DND-41 (cell line): ENCODE data around the gene MYEOV.

Source experiments
- ATAC-seq: fragments of 200-7000 bp; cut with Tn5 transposase; 3 replicates; pipeline ENCODE4 v1.9.1; 2021; ENCODE audit warnings: low read depth; ENCODE audit not compliant: insufficient read depth
- DNase-seq: peaks from one replicate; pipeline ENCODE4 v3.0.0-alpha.2; 2020
- H2AFZ ChIP-seq: 2 replicates; pipeline ENCODE4 v1.6.0; 2012; ENCODE audit warnings: low read depth, low read length
- H3K27ac ChIP-seq: 2 replicates; pipeline ENCODE4 v1.5.1; 2012; ENCODE audit warnings: low read length, inconsistent platforms
- H3K27me3 ChIP-seq: fragments of 200-600 bp; sonication (generic); 2 replicates; pipeline ENCODE4 v1.6.0; 2012; ENCODE audit warnings: low read length, mild to moderate bottlenecking, inconsistent platforms; ENCODE audit not compliant: insufficient read depth, poor library complexity
- H3K36me3 ChIP-seq: 2 replicates; pipeline ENCODE4 v1.5.1; 2012; ENCODE audit warnings: low read length, inconsistent platforms; ENCODE audit not compliant: insufficient read depth
- H3K4me1 ChIP-seq: 2 replicates; pipeline ENCODE4 v1.5.1; 2012; ENCODE audit warnings: mild to moderate bottlenecking, low read length; ENCODE audit not compliant: insufficient read depth
- H3K4me2 ChIP-seq: 2 replicates; pipeline ENCODE4 v1.6.0; 2012; ENCODE audit warnings: mild to moderate bottlenecking, moderate library complexity, low read length, inconsistent platforms; ENCODE audit not compliant: insufficient read depth
- H3K4me3 ChIP-seq, 2 experiments: fragments of 200-600 bp in 1 of 2; shearing (Covaris generic) in 1 of 2; 2 replicates each; pipeline ENCODE4 v1.5.1; 2012 to 2016; ENCODE audit warnings: inconsistent platforms in 2 of 2, low read length in 2 of 2, mild to moderate bottlenecking in 2 of 2, low read depth in 1 of 2, moderate library complexity in 1 of 2
- H3K79me2 ChIP-seq: 2 replicates; pipeline ENCODE4 v1.6.0; 2012; ENCODE audit warnings: low read length, inconsistent platforms; ENCODE audit not compliant: insufficient read depth
- H3K9ac ChIP-seq: 2 replicates; pipeline ENCODE4 v1.6.0; 2012; ENCODE audit warnings: low read depth, mild to moderate bottlenecking, inconsistent platforms, low read length, moderate library complexity
- H3K9me3 ChIP-seq: 2 replicates; pipeline ENCODE4 v1.5.1; 2012; ENCODE audit warnings: low read length, moderate library complexity, mild to moderate bottlenecking, inconsistent platforms; ENCODE audit not compliant: insufficient read depth, severe bottlenecking
- H4K20me1 ChIP-seq: 2 replicates; pipeline ENCODE4 v1.6.0; 2012; ENCODE audit warnings: low read length; ENCODE audit not compliant: insufficient read depth
- EZH2 ChIP-seq: IDR thresholded peaks from 3 replicates; pipeline ENCODE4 v1.6.1; 2012; ENCODE audit warnings: borderline replicate concordance, low read depth, mild to moderate bottlenecking, moderate library complexity, low read length, inconsistent platforms; ENCODE audit not compliant: severe bottlenecking
- TF ChIP-seq, protein P1 (sequence below): IDR thresholded peaks from 2 replicates; pipeline ENCODE4 v1.5.1; 2012; ENCODE audit warnings: borderline replicate concordance, low read length, moderate library complexity, mild to moderate bottlenecking; ENCODE audit not compliant: poor library complexity, severe bottlenecking; ENCODE audit errors: extremely low read depth

The MYEOV gene

DNA sequence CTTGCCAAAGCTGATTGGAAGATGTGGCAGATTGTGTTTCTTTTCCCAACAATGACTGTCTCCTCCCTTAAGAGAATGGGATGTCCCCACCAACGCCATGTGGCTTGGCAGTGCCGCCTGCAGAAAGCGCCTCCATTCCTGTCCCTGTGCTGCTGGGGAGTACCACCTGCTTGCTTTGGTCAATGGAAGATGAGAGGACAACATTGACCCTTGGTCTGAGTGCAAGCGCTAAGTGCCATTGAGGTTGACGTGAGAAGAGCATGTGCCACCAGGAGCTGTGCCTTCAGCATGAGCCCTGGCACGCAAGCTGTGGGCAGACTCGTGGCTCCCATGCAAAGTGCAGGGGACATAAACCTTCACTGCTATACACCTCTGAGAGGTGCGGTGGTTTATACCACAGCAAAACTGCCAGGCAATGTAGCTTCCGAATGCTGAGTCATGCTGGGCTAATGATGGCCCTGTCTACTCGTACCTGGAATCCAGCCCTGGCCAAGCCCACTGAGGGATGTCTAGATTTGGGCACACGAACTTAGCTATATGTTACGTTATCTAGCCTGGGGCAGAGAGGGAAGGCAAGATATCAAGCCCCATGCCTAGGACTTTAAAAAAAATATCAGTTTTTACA is 41.9 kb downstream of the MYEOV start:
- H3K27ac ChIP-seq, result no peak overlapping the region
- H3K9ac ChIP-seq, result no peak overlapping the region
- no peak for TF ChIP-seq EZH2
- TF ChIP-seq, protein P1, sequence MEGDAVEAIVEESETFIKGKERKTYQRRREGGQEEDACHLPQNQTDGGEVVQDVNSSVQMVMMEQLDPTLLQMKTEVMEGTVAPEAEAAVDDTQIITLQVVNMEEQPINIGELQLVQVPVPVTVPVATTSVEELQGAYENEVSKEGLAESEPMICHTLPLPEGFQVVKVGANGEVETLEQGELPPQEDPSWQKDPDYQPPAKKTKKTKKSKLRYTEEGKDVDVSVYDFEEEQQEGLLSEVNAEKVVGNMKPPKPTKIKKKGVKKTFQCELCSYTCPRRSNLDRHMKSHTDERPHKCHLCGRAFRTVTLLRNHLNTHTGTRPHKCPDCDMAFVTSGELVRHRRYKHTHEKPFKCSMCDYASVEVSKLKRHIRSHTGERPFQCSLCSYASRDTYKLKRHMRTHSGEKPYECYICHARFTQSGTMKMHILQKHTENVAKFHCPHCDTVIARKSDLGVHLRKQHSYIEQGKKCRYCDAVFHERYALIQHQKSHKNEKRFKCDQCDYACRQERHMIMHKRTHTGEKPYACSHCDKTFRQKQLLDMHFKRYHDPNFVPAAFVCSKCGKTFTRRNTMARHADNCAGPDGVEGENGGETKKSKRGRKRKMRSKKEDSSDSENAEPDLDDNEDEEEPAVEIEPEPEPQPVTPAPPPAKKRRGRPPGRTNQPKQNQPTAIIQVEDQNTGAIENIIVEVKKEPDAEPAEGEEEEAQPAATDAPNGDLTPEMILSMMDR, result no peak
- H2AFZ ChIP-seq, result no peak overlapping the region
- no peaks in the 10 kb centered on the region for H3K79me2 ChIP-seq
- DNase-seq, result no peak
- ATAC-seq, result no peak
- no peaks in the 10 kb centered on the region for H3K4me1 ChIP-seq
- H3K4me3 ChIP-seq, result no peak overlapping the region
- no peaks in the 10 kb centered on the region for H3K27me3 ChIP-seq
- no peaks in the 10 kb centered on the region for H3K36me3 ChIP-seq
- H4K20me1 ChIP-seq, result no peaks in the 10 kb centered on the region
- H3K4me2 ChIP-seq, result no peak overlapping the region
- H3K9me3 ChIP-seq, result peaks cover 2% of the 10 kb centered on the region

DNA sequence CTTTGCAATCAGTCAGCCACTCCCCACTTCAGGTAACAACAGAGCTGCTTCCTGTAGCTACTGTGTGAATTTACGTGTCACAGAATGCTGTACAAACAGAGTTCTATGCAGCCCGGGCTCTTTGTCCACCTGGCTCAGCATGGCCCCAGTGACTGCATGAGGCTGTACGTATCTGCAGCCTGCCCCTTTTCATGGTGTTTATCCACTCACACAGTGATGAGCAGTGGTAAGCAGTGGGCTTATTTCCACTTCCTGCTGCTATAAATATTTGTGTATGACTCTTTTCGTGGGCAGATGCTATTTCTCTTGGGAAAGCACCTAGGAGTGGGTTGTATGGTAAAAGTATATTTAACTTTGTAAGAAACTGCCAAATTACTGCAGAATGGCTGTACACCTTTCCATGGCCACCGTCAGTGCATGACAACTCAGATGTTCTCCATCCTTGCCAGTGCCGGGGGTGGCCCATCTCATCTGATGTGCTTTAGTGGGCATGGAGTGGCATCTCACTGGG is 43.3 kb downstream of the MYEOV start:
- Histone ChIP-seq H3K9ac (no peak overlapping the region), H2AFZ (no peak overlapping the region), H3K4me3 (no peak overlapping the region), H3K4me1 (no peaks in the 10 kb centered on the region), H3K27ac (no peak overlapping the region), H3K79me2 (no peaks in the 10 kb centered on the region), H4K20me1 (no peaks in the 10 kb centered on the region), H3K4me2 (no peak overlapping the region), H3K36me3 (no peaks in the 10 kb centered on the region), H3K9me3 (peaks cover 2% of the 10 kb centered on the region), H3K27me3 (no peaks in the 10 kb centered on the region)
- DNase-seq (no peak), ATAC-seq (no peak)
- TF ChIP-seq EZH2, result no peak
- TF ChIP-seq, protein P1, result no peak

DNA sequence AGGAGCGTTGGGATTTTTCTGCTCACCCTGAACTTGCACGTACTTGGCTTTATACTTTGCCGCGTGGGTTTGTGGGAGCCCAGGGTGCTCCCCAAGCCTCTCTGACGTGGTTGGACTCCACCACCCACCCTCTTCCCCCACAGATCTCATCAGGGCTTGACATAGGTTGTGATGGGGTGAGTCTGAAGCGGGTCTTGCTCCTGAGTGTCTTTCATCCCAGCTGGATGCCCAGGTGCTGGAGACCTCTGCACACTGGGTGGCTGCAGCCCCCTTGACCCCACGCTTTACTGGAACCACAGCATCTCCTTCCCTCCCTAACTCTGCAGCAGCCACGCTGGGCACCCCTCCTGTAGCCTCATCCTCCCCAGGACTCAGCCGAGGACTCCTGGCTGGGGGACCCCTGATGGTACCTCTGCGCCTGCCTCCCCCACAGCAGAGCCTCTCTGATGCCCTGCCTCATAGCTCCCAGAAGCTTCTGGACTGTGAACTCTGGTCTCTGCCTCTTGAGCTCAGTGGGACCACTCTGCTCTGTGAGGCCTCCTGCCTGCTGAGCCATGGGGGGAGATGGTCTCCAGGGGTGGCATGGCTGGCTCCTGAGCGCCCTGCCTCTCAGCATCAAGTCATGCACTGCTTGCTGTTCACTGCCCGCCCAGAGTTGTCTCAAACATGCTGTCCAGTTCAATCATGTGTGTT is 45.2 kb downstream of the MYEOV start:
- Histone ChIP-seq H2AFZ (no peak overlapping the region), H3K9me3 (peaks cover 2% of the 10 kb centered on the region), H3K4me2 (no peak overlapping the region), H3K27ac (no peak overlapping the region), H3K9ac (no peak overlapping the region), H4K20me1 (no peaks in the 10 kb centered on the region), H3K4me1 (no peaks in the 10 kb centered on the region), H3K79me2 (no peaks in the 10 kb centered on the region), H3K36me3 (no peaks in the 10 kb centered on the region), H3K27me3 (no peaks in the 10 kb centered on the region), H3K4me3 (no peak overlapping the region)
- no peak for ATAC-seq
- no peak for TF ChIP-seq EZH2
- TF ChIP-seq, protein P1, result no peak
- no peak for DNase-seq
